ENCODE measurements around the gene C19orf25. TPM values are rescaled to one million over a fixed set of nuclear protein-coding genes. Genes with fewer than 3 reads are reported as not detected.

Gene C19orf25
- total and polyA plus RNA-seq, 2 of the 13 experiments (the other 11 are each of a cell fraction or from before 2014, with no cell fraction given), result 14.2 to 32.4 TPM

DNA sequence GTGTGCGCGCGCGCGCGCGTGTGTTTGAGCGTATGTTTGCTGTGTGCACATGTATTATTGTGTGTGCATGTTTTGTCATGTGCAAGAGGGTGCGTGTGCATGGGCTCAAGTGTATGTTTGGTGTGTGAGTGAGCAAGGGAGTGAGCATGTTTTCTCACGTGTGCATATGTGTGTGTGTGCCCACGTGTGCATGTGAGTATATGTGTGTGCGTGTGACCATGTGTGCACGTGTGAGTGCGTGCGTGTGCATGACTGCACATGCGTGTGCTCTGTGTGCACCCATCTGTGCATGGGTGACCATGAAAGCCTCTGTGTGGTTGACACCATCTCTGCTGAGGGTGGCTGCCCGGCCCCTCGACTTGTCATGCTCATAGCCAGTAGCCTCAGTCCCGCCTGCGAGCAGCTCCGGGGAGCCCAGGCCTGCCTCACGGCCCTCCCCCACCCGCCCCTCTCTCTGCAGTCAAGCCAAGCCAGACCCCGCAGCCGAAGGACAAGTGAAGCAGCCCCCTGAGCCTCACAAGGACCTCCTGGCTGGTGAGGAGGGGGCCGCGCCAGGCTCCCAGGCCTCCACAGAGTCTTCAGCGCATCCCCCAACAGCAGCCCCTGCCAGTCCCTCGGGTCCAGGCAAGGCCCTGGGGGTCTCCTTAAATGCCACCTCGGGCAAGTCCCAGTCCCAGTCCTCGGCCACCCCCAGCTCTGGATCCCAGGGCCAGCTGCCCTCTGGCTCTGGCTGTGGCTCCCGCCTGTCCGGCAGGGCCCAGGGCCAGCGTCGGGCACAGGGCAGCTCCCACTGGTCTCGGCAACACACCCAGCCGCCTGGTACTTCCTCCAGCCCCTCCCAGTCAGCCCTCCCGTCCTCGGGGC, 17.9 kb upstream of the C19orf25 start (continued):
- TF ChIP-seq MLXIP (CRISPR knock-in tag; IDR thresholded peaks at IDR 0.05; ENCODE audit: borderline replicate concordance) (no peak), ZNF547 (CRISPR knock-in tag; IDR thresholded peaks at IDR 0.05) (no peak), SMARCC2 (IDR thresholded peaks at IDR 0.05) (no peak), ZNF513 (CRISPR knock-in tag; conservative IDR thresholded peaks at IDR 0.05) (no peak), NFRKB (IDR thresholded peaks at IDR 0.05) (no peak), CREB3 (CRISPR knock-in tag; IDR thresholded peaks at IDR 0.05) (no peak), HCFC1 (IDR thresholded peaks at IDR 0.05; ENCODE audit: low read depth, low read length) (no peak), ZNF468 (CRISPR knock-in tag; IDR thresholded peaks at IDR 0.05) (no peak)
- TF ChIP-seq, protein P1, sequence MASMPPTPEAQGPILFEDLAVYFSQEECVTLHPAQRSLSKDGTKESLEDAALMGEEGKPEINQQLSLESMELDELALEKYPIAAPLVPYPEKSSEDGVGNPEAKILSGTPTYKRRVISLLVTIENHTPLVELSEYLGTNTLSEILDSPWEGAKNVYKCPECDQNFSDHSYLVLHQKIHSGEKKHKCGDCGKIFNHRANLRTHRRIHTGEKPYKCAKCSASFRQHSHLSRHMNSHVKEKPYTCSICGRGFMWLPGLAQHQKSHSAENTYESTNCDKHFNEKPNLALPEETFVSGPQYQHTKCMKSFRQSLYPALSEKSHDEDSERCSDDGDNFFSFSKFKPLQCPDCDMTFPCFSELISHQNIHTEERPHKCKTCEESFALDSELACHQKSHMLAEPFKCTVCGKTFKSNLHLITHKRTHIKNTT (CRISPR knock-in tag; IDR thresholded peaks at IDR 0.05), result no peak
